Vein endothelial cell (primary cell): ENCODE results near the gene COPS3. TPM values are rescaled to one million over a fixed set of nuclear protein-coding genes. Genes with fewer than 3 reads are reported as not detected.

Experiments used
- total RNA-seq: library from RNA; depleted of rRNA; stranded (reverse); fragments of >200 nt; gene quantifications from 2 replicates; pipeline ENCODE4 v1.2.3, GENCODE V29; 2012

COPS3 gene
- total RNA-seq = 85.6 and 108 TPM in 2 replicates

GRCh38 chr17:17280613-17281549 is at the start of gene COPS3:
Gene COPS3 (minus strand): TSS chr17:17281246. CDS start chr17:17281186, 60 bp downstream.

GRCh38 chr17:17303010-17303846 is 22.2 kb upstream of the COPS3 start, which contains the start of gene NT5M:
Gene NT5M (plus strand): TSS chr17:17303373. CDS start chr17:17303551, 178 bp downstream.

DNA sequence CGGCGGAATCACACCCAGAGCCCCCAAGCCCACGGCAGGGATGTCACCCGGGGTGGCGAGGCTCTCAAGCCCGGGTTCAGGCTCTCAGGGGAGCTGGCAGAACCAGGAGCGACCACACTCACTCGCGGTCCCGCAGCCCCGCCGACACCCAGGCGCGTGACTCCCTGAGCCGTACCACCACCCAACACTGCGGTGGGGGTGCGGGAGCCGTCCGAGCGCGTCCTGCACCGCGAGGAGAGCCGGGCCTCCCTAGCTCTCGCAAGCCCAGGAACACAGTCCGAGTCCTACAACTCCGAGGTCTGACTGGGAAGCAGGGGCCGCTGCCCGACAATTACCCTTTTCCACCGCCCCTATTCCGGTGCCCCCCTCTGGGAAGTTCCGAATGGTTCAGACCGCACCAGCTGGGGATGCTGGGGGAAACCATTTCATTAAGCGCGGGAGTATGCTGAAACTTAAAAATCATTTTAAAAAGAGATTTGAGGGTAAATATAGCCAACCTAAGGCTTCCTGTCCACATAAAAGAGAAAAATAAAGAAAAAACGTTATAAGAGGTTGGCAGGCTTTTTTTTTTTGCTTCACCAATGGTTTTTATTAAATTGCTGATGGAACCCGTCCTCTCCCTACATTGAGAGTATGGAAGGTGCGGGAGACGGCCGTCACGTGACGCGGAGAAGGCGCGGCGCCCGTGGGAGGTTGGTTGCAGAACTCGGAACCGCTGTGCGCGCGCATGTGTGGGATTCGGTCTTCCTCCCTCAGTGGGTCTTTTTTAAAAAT is 43.8 kb downstream of the COPS3 start, which contains the start of gene FLCN:
TSS of gene FLCN (minus strand) at position 143 of the 774 bp plus-strand sequence. CDS start 9,031 bp downstream, outside the sequence.

GRCh38 chr17:17206124-17206912 is 74.7 kb downstream of the COPS3 start, which contains the start of gene PLD6:
Gene PLD6 (minus strand): TSS chr17:17206333. CDS start chr17:17206286, 47 bp downstream.

Other genes starting within 250 kb of the COPS3 start
- gene MPRIP, start 238.8 kb downstream of the COPS3 start, total RNA-seq = 135 and 158 TPM in 2 replicates
- 3.0 and 3.3 TPM in 2 replicates for gene PLD6, start 74.9 kb downstream of the COPS3 start, total RNA-seq
- 58.2 and 68.6 TPM in 2 replicates for gene FLCN, start 44.1 kb downstream of the COPS3 start, total RNA-seq
- 1.1 and 2.6 TPM in 2 replicates for gene NT5M, start 22.1 kb upstream of the COPS3 start, total RNA-seq
- gene MED9, start 195.8 kb upstream of the COPS3 start, total RNA-seq = 14.8 and 16.3 TPM in 2 replicates
- 9.8 and 16.5 TPM in 2 replicates for gene RASD1, start 215.1 kb upstream of the COPS3 start, total RNA-seq